NB4 (cell line): ENCODE measurements around the gene CUEDC2.

Experiments
- MYC ChIP-seq: IDR thresholded peaks from 2 replicates; pipeline ENCODE4 v1.6.1; 2011; ENCODE audit warnings: low read depth, low read length
- POLR2A ChIP-seq: IDR thresholded peaks from 2 replicates; pipeline ENCODE4 v1.6.1; 2011; ENCODE audit warnings: mild to moderate bottlenecking; ENCODE audit not compliant: insufficient read length; ENCODE audit errors: extremely low read depth
- TF ChIP-seq, protein P1 (sequence below): IDR thresholded peaks from one replicate; pipeline ENCODE4 v1.5.1; 2012; ENCODE audit warnings: low read depth, low read length
- TF ChIP-seq, protein P2 (sequence below): IDR thresholded peaks from 2 replicates; pipeline ENCODE4 v1.6.1; 2011; ENCODE audit warnings: low read depth, low read length

DNA sequence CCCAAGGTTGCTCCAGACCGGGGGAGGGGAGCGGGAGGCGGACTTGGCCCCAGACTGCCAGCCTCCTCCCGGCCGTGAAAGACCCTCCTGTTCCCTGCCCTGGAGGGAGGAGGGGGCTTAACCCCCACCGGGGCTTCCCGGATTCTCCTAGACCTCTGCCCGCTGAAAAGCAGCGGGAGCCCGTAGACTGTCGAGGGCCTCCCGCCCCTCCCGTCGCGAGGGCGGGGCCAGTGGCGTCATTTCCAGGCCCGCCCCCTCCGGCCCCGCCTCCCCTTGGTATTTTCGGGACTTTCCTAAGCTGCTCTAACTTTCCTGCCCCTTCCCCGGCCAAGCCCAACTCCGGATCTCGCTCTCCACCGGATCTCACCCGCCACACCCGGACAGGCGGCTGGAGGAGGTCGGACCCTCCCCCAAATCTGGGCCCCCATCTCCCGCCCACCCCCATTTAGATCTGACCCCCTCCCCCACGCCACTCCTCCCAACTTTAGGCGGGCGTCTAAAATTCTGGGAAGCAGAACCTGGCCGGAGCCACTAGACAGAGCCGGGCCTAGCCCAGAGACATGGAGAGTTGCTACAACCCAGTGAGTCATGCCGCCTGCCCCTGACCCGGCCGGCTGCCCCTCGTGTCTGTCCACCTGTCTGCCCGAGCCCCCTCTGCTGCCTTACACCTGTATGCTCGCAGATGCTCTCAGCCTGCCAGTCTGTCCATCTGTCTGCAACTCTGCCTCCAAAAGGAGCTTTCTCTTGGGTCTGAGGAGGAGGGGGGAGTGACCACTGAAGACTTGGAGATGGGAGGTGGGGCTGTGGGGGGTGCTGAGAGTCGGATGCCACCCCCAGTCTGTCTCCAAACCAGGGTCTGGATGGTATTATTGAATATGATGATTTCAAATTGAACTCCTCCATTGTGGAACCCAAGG, 36.7 kb downstream of the CUEDC2 start, which contains the start of gene NFKB2:
- TF ChIP-seq, protein P1, sequence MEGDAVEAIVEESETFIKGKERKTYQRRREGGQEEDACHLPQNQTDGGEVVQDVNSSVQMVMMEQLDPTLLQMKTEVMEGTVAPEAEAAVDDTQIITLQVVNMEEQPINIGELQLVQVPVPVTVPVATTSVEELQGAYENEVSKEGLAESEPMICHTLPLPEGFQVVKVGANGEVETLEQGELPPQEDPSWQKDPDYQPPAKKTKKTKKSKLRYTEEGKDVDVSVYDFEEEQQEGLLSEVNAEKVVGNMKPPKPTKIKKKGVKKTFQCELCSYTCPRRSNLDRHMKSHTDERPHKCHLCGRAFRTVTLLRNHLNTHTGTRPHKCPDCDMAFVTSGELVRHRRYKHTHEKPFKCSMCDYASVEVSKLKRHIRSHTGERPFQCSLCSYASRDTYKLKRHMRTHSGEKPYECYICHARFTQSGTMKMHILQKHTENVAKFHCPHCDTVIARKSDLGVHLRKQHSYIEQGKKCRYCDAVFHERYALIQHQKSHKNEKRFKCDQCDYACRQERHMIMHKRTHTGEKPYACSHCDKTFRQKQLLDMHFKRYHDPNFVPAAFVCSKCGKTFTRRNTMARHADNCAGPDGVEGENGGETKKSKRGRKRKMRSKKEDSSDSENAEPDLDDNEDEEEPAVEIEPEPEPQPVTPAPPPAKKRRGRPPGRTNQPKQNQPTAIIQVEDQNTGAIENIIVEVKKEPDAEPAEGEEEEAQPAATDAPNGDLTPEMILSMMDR: no peak
- TF ChIP-seq POLR2A (peak; percentile 29), MYC (0 out of 2 replicates have a peak, but pooled peaks have one; percentile 14)
- TF ChIP-seq, protein P2, sequence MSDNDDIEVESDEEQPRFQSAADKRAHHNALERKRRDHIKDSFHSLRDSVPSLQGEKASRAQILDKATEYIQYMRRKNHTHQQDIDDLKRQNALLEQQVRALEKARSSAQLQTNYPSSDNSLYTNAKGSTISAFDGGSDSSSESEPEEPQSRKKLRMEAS: no peak
